ENCODE data around the gene PCSK4. TPM values are rescaled to one million over a fixed set of nuclear protein-coding genes. Genes with fewer than 3 reads are reported as not detected.

The PCSK4 gene
- total RNA-seq, 1 donor from 2014 or later: 8.4 TPM

GRCh38 chr19:1528596-1529429, 38.7 kb upstream of the PCSK4 start:
- peaks cover 6% of the 10 kb centered on the region for H3K4me1 Mint-ChIP-seq (ENCODE audit: unreplicated experiment)
- peaks cover 7% of the 10 kb centered on the region for H3K36me3 Mint-ChIP-seq (ENCODE audit: low read depth, unreplicated experiment)

DNA sequence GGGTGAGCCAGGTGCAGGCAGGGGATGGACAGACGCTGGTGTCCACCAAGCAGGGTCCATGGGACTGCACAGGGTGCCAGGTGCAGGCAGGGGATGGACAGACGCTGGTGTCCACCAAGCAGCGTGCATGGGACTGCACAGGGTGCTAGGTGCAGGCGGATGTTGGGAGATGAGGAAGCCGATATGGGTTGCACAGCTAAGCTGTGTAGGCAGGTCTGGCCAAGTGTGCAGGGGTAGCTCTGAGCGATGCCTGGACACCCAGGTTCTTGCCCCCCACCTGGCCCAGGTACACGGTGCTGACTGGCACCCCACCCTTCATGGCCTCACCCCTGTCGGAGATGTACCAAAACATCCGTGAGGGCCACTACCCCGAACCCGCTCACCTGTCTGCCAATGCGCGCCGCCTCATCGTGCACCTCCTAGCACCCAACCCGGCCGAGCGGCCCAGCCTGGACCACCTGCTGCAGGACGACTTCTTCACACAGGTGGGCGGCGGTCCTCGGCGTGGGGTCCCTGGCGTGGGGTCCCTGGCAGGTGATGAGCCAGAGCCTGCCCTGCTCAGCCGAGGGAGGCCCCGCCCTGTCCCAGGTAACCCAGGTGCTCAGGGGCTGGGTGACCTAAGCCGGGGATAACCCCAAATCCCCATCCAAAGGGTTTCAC, 37.6 kb upstream of the PCSK4 start:
- peaks cover 7% of the 10 kb centered on the region for H3K36me3 Mint-ChIP-seq (ENCODE audit: low read depth, unreplicated experiment)
- peaks cover 6% of the 10 kb centered on the region for H3K4me1 Mint-ChIP-seq (ENCODE audit: unreplicated experiment)
- no peaks in the 10 kb centered on the region for H3K9me3 Mint-ChIP-seq (ENCODE audit: unreplicated experiment)
- DNase-seq (ENCODE audit: low spot score): no peak
- H3K4me3 Mint-ChIP-seq (ENCODE audit: unreplicated experiment): no peak overlapping the region
- no peak overlapping the region for H3K27ac Mint-ChIP-seq (ENCODE audit: unreplicated experiment)
- TF ChIP-seq, protein P1, sequence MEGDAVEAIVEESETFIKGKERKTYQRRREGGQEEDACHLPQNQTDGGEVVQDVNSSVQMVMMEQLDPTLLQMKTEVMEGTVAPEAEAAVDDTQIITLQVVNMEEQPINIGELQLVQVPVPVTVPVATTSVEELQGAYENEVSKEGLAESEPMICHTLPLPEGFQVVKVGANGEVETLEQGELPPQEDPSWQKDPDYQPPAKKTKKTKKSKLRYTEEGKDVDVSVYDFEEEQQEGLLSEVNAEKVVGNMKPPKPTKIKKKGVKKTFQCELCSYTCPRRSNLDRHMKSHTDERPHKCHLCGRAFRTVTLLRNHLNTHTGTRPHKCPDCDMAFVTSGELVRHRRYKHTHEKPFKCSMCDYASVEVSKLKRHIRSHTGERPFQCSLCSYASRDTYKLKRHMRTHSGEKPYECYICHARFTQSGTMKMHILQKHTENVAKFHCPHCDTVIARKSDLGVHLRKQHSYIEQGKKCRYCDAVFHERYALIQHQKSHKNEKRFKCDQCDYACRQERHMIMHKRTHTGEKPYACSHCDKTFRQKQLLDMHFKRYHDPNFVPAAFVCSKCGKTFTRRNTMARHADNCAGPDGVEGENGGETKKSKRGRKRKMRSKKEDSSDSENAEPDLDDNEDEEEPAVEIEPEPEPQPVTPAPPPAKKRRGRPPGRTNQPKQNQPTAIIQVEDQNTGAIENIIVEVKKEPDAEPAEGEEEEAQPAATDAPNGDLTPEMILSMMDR (IDR thresholded peaks at IDR 0.05; ENCODE audit: unreplicated experiment): no peak
- peaks cover 23% of the 10 kb centered on the region for H3K27me3 Mint-ChIP-seq (ENCODE audit: unreplicated experiment)

More at GRCh38 chr19:1528596-1529429, 38.7 kb upstream of the PCSK4 start:
- Mint-ChIP-seq H3K4me3 (ENCODE audit: unreplicated experiment) (no peak overlapping the region), H3K27ac (ENCODE audit: unreplicated experiment) (no peak overlapping the region), H3K9me3 (ENCODE audit: unreplicated experiment) (no peaks in the 10 kb centered on the region), H3K27me3 (ENCODE audit: unreplicated experiment) (peaks cover 16% of the 10 kb centered on the region)
- TF ChIP-seq, protein P1 (IDR thresholded peaks at IDR 0.05; ENCODE audit: unreplicated experiment): no peak
- no peak for DNase-seq (ENCODE audit: low spot score)

DNA sequence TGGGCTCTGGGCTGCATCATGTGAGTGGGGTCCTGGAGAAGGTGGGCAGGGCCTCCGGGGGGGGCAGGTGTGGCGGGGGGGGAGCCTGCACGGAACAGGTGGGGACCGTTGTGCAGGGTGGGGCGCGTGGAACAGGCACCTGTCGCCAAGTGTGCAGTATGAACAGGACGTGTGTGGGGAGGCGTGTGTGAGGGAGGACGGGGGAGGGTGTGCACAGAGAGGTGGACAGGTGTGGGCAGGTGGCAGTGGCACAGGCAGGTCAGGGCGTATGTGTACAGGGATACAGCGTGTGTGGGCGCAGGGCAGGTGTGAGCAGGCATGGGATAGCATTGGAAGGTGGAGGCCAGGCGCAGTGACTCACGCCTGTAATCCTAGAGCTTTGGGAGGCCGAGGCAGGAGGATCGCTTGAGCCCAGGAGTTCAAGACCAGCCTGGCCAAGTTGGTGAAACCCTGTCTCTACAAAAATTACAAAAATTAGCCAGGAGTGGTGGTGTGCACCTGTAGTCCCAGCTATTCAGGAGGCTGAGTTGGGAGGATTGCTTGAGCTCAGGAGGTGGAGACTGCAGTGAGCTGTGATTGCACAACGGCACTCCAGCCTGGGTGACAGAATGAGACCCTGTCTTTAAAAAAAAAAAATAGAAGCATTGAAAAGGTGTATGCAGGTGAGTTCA, 37.0 kb upstream of the PCSK4 start:
- Mint-ChIP-seq H3K4me1 (ENCODE audit: unreplicated experiment) (peaks cover 6% of the 10 kb centered on the region), H3K9me3 (ENCODE audit: unreplicated experiment) (no peaks in the 10 kb centered on the region), H3K27ac (ENCODE audit: unreplicated experiment) (no peak overlapping the region), H3K27me3 (ENCODE audit: unreplicated experiment) (peaks cover 23% of the 10 kb centered on the region), H3K36me3 (ENCODE audit: low read depth, unreplicated experiment) (peaks cover 7% of the 10 kb centered on the region), H3K4me3 (ENCODE audit: unreplicated experiment) (no peak overlapping the region)
- TF ChIP-seq, protein P1 (IDR thresholded peaks at IDR 0.05; ENCODE audit: unreplicated experiment): no peak
- no peak for DNase-seq (ENCODE audit: low spot score)

DNA sequence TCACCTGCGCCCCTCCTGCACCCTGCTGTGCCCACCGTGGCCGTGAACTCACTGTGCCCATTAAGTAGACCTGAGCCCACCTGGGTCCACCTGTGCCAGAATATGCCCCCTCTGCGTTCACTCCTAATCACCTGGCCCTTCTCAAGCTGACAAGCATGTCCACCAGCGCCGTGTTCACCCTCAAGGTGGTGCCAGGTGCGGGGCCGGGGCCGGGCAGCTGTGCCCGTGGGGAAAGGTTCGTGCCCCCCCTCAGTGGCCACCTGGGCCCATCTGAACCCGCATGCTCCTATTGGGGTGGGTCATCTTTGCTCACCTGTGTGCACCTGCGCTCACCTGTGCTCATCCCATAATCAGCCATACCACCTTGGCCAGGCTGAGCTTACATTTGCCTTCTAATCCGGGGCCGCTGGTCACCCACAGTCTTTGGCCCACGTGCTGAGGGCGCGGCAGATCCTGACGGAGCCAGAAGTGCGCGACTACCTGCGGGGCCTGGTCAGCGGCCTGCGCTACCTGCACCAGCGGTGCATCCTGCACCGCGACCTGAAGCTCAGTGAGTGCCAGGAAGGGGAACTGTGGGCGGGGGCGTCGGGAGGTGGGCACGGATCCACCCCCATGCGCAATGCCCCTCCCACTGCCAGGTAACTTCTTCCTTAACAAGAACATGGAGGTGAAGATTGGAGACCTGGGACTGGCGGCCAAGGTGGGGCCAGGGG, 36.1 kb upstream of the PCSK4 start:
- no peak overlapping the region for H3K27ac Mint-ChIP-seq (ENCODE audit: unreplicated experiment)
- no peak overlapping the region for H3K4me3 Mint-ChIP-seq (ENCODE audit: unreplicated experiment)
- TF ChIP-seq, protein P1 (IDR thresholded peaks at IDR 0.05; ENCODE audit: unreplicated experiment): no peak
- peaks cover 6% of the 10 kb centered on the region for H3K4me1 Mint-ChIP-seq (ENCODE audit: unreplicated experiment)
- peaks cover 7% of the 10 kb centered on the region for H3K36me3 Mint-ChIP-seq (ENCODE audit: low read depth, unreplicated experiment)
- H3K9me3 Mint-ChIP-seq (ENCODE audit: unreplicated experiment): no peaks in the 10 kb centered on the region
- peaks cover 23% of the 10 kb centered on the region for H3K27me3 Mint-ChIP-seq (ENCODE audit: unreplicated experiment)
- no peak for DNase-seq (ENCODE audit: low spot score)
